NCI-H345 (cell line): ENCODE data around the gene SLC4A1AP.
"Not testable (repeated sequence)": the region's sequence is repeated elsewhere in the genome, so short reads cannot be mapped to it uniquely, and the experiment has no call there.

Experiments used
- DNase-seq: peaks from one replicate; lab custom pipeline; 2025; lab: John Stamatoyannopoulos, UW

SLC4A1AP gene

DNA sequence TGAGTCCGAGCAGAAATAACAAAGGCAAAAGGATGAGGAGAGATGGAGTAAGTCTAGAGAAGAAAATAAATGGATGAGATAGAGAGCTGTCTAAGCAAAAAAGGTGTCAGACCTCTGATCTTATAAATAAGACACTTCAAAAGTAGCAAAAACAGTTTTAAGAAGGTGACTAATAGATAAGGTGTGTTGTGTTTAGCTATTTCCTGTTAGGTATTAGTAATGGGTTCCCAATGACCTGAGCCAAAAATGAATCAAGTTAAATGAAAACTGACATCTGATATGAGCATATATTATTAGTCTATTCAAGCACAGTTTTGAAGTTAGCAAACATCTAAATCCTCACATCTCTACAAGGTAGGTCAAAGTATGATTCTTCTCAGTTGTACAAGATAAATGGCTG is 10.9 kb upstream of the SLC4A1AP start:
- DNase-seq: no peak

DNA sequence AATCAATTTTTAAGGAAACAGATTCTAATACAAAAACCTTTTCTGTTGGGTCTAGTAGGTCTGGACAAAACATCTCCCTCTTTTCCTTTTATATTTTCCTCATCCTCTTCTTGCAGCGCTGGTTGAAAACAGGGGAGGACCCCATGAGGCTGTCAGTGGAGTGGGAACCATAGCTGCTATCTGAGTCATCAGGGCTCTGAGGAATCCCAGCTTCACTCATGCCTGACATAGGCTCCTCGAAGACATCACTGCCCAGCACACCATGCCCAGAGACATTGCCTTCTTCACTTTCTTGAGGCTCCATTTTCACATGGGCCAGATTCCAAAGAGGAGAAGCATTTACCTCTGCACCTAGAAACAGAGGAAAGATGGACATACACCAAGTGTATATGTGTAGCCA is 10.3 kb upstream of the SLC4A1AP start:
- no peak for DNase-seq

DNA sequence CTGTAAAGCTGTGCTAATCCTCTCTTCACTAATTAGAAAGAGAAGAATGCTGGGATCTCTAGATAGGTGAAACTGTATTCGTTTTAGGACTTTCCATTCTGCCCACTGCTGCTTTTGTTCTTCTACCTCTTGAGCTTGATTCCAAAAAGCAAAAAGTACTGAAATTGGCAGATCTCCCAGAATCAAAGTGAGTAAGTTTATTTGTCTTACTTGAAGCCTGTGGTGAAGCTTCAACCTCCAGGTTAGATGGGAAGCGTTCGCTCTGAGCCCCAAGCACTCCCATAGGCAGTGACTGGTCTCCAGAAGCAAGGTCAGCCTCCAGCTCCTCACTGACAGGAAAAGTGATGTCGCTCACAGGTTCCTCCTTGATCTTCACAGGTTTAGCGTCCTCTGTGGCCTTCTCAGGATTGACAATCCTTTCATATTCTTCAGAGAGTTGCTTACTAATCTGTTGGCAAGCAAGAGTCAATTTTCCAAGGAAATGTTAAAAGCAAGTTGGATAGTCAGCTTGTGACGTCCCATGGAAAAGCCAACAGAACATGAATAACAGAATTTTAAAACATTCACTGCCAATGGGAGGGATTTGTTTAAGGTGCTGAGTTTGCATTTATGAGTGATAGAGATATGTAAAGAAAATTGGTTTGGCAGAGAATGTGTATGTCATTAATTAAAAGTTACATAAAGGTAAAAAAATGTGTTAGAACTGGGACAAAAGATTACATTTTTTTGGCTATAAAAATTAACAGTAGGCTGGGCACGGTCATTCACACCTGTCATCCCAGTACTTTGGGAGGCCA is 8.3 kb upstream of the SLC4A1AP start:
- peak; percentile 8 for DNase-seq

DNA sequence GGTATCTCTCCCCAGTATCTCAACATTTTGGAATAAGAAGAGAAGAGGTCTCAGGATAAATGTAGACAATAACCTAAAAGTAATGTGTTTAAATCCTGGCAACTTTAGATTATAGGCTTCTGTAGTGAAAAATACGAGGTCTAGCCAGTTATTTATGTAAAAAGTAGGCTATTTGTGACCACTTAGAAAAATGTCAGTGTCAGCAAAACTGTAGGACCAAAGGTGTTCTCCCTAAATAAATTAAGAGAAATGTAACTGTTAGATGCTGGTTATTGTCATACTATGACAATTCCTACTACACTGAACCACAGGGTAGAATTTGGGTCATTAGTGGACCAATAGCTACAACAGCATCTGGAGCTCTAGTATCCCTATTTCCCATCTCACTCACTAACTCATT is 2.3 kb upstream of the SLC4A1AP start:
- DNase-seq: no peak

DNA sequence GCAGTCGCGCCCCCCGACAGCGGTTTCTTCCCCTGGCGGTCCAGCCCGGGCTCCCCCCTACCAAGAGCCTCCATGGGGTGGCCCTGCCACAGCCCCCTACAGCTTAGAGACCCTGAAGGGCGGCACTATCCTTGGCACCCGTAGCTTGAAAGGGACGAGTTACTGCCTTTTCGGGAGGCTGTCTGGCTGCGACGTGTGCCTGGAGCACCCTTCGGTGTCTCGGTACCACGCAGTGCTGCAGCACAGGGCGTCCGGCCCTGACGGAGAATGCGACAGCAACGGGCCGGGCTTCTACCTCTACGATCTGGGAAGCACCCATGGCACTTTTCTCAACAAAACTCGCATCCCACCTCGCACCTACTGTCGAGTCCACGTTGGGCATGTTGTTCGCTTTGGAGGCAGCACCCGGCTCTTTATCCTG is 475 bp downstream of the SLC4A1AP start:
- DNase-seq: peak; percentile 28

DNA sequence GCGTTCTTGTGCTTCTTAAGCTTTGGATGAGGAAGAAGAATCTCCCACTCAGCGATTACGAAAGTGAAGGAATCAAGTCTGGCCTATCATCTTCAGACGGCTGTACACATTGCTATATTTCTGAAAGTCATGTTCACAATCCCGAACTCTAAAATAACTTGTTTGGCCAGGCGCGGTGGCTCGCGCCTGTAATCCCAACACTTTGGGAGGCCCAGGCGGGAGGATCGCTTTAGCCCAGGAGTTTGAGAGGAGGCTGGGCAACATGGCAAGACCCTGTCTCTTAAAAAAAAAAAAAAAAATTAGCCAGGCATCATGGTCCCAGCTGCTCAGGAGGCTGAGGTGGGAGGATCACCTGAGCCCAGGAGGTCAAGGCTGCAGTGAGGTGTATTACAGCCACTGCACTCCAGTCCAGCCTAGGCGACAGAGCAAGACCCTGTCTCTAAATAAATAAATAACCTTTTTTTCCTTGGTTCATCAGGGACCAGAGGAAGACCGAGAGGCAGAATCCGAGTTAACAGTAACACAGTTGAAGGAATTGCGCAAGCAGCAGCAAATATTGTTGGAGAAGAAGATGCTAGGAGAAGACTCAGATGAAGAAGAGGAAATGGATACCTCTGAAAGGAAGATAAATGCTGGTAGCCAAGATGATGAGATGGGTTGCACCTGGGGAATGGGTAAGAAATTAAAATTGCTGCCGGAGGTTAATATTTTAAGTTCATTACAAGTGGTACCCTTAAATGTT is 1.1 kb downstream of the SLC4A1AP start:
- DNase-seq: no peak

DNA sequence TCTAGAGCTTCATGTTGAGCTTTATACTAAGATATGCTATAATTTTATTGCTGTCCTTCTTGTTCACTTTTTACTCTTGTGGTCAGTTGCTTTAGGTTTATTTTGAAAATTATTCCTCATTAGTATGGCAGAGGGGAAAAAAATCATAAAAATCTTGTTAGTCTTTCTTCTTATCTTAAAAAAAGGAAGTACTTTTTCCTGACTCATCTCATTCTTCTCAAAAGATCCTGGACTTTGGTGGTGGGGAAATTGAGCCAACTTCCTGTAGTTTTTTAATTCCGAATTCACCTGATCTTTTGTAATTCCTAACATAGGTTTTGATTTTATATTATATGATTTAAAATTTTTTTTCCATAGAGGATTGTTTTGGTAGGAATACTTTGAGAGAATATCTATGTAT is 3.8 kb downstream of the SLC4A1AP start:
- no peak for DNase-seq

DNA sequence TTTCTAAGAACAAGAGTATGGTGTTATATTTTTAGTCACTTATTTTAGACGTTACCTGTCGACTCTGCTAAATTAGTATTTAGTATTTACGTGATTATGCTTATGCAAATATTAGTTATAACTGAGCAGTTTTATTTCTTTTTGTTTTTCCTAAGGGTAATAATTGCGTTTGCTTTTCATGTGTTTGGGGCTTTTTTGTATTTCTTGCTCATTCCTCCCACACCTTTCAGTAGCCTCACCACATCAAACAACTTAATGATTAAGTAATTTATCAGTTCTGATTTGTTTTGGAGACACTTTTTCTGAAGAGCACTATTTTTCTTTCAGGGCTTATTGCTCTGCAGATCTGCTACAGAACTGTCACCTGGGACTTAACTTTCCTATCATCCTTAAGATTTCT is 7.5 kb downstream of the SLC4A1AP start:
- DNase-seq: no peak

DNA sequence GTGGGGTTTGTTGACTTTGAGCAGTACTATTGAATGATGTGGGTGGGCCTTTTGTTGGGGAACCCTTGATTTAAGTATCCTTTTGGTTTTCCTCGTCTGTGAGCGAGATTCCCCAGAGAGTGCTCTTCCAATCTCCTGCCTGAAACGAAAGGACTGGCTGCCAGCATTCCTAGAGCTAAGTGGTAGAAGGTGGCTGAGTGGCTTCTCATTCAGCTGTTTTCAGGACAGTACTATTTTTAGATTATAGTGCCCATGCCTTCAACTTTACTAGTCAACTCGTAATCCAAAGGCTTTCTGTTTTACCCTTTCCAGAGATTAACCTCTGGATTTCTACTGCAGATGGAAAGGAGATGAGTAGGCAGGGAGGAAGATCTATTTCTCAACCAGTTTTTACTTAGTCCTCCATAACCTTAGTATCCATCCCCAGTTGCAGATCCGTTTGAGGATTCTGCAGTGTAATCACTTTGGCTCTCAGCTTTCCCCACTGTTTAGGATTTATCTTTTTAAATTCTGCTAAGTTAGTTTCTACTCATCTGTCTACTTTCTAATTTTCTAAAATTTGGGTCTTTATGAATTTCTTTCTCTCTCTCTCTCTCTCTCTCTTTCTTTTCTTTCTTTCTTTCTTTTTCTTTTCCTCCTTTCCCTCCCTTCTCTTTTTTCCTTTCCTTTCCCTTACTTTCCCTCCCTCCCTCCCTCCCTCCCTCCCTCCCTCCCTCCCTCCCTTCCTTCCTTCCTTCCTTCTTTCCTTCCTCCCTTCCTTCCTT is 9.2 kb downstream of the SLC4A1AP start:
- DNase-seq: no peak

DNA sequence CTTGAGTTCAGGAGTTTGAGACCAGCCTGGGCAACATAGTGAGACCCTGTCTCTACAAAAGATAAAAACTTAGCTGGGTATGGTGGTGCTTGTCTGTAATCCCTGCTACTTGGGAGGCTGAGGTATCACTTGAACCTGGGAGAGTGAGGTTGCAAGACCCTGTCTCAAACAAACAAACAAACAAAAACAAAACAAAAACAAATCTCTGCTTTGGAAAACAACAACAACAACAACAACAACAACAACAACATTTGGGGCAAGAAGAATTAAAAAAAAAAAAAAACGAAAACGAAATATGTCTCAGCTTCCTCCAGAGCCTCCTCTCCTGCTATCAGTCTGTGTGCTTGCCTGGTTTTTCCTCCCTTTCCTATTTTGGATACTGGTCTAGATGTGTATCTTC is 16.9 kb downstream of the SLC4A1AP start:
- no peak for DNase-seq

DNA sequence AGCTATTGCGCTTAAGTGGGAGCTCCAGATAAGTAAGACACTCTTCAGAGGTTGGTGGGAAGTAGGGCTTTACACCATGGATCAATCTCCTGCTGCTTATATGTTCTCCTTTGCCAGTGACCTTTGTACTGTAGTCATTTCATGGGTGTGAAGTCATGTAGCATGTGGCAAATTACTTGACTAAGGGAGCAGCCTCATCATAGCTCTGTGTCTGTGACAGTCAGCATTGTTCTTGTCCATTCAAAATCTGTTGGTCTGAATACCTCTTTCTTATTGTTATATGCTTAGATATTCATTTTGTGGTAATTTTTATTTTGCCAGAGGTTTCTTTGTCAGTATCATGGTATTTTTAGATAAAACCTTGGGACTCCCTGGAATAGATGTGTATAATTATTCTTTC is 18.2 kb downstream of the SLC4A1AP start:
- DNase-seq: no peak

DNA sequence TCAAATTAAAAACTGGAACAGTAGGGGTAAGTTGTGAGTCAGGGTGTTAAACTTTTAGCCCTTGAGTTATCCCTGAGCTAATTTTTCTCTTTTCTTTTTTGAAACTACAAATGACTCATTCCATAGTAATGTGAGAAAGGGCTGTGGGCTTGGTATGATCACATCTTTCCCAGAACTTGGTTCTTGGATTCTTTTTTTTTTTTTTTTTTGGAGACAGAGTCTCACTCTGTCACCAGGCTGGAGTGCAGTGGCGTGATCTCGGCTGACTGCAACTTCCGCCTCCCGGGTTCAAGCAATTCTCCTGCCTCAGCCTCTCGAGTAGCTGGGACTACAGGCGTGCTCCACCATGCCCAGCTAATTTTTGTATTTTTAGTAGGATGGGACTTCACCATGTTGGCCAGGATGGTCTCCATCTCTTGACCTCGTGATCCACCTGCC is 18.7 kb downstream of the SLC4A1AP start:
- not testable (repeated sequence) for DNase-seq

DNA sequence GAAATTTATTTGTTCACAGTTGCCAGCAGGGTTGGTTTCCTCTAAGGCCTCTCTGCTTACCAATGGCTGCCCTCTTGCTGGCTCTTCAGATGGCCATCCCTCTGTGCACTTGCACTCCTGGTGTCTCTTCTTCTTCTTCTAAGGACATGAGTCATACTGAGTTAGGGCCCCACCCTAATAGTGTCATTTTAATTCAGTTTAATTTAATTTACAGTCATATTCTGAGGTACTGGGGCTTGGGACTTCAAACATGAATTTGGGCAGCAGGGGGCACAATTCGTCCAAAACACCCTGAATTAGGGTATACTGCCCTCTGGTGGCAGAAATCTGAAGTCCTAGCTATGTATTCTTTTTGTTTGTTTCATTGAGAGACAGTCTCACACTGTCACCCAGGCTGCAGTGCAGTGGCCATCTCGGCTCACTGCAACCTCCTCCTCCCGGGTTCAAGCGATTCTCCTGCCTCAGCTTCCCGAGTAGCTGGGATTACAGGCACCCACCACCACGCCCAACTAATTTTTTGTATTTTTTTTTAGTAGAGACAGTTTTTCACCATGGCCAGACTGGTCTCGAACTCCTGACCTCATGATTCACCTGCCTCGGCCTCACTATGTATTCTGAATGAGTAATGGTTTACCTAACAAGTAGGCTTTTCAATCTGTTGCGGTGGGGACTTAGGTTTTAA is 19.8 kb downstream of the SLC4A1AP start:
- DNase-seq: peak; percentile 95

DNA sequence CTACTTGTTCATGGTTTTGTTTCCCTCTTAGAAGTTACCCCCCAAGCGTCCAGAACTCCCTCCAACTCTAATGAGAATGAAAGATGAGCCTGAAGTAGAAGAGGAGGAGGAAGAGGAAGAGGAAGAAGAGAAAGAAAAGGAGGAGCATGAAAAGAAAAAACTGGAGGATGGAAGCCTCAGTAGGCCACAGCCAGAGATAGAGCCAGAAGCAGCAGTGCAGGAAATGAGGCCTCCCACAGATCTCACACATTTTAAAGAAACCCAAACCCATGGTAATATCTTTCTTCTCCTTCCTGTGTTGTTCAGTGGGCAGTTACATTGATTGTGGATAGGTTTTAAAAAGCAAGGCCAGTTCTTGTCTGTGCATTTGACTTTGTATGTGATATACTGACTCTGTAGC is 21.3 kb downstream of the SLC4A1AP start:
- not testable (repeated sequence) for DNase-seq

DNA sequence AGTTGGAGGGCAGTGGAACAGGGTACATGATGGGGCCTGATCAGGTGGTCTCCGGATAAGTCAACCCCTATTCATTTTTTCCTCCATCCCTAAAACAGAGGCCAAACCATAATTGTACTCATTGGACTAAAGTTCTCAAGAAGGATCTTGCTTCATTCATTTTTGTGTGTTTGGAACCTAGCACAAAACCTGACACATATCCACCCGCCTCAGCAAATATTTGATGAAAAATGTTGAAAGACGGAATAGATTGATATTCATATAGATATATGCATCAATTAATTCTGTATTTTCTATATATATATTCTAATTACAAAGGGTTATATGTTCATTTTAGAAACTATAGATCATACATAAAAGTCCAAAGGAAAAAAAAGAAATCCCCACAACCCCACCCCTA is 21.9 kb downstream of the SLC4A1AP start:
- no peak for DNase-seq

DNA sequence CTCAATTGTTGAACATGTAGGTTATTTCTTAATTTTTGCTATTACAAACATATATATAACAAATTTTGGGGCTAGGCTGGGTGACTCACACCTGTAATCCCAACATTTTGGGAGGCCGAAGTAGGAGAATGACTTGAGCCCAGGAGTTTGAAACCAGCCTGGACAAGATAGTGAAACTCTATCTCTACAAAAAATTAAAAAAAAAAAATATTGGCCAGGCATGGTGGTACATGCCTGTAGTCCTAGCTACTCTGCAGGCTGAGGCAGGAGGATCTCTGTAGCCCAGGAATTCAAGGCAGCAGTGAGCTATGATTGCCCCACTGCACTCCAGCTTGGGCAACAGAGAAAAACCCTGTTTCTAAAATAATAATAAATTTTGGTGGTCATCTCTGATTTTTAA is 23.5 kb downstream of the SLC4A1AP start:
- DNase-seq: no peak

DNA sequence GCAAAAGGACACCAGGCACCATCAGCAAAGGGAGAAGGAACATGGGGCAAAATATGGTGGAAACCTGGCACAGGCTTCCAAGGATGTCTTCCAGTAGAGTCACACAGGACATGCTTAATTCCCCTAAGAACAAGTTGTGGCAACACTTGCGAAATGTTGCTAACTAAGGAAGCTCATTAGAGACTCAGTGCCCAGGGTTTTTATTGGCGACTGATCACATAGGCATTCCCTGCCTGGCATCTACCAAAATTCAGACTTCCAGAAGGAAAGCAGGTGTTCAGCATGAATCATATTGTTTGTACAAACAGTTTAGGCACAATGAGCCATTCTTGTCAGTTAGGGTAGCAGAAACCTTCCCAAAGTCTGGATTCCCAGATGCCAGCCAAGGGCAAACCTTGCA is 25.7 kb downstream of the SLC4A1AP start:
- peak; percentile 18 for DNase-seq

DNA sequence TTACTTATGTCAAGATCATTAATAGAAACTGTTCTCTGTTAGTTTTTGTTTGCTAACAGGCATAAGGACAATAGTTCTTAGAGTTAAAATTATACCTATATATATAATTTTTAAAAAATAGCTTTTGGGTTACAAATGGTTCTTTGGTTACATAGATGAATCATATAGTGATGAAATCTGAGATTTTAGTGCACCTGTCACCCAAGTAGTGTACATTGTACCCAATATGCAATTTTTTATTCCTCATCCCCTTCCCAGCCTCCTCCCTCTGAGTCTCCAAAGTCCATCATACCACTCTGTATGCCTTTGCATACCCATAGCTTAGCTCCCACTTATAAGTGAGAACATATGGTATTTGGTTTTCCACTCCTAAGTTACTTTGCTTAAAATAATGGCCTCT is 26.4 kb downstream of the SLC4A1AP start:
- no peak for DNase-seq

DNA sequence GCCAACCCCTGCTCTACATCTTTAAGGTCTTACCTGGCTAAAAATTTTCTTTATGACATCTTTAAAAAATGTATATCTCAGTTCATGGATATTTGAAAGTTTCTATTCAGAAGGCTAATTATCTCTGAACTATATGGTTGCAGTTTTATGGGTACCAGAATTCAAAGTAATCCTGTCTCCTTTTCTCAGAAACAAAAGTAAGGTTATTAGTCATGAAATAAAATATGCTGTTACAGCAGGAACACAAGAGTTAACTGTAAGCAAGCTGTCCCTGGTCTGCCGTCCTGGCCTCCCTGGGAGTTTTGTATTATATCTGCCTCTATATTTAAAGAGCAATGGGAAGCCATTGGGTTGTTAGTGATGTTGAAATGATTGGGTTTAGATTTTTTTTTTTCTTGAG is 34.0 kb downstream of the SLC4A1AP start:
- no peak for DNase-seq

DNA sequence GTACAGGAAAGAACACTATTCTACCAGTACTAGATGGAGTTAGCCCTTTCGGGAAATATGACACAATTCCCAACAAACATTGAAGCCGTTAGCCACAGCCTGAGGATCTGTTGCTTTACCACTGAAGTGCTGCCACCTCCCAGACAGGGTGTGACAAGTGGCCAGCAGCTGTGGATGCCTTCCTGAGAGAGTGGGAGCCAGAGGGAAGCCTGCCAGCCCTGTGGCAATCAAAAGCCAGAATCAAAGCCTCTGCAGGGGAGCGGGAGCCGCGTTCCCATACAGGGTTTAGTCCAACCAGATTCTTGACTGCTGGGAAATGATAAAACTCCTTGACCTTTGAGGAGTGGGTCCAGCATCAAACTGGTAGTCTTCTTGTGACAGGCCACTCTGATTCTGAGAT is 38.0 kb downstream of the SLC4A1AP start:
- DNase-seq: peak; percentile 55

DNA sequence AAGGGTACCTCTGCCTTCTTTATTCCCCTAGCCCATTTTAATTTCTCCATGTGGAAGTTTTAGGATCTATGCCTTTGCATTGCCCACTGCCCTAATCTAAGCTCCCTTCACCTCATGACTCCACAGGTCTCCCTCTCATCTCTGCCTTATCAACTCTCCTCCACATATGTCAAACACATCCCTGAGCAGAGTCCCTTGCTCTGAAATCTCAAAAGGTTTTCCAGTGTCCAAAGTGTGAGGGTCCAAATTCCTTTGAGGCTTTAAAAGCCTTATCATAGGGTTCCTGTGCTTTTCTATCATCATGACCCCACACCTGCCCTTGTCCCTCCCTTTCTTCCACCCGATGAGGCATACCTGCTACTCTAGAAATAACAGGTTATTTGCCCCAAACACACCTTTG is 38.6 kb downstream of the SLC4A1AP start:
- no peak for DNase-seq
